Endometrium (tissue), 2 donors: ENCODE measurements around the gene LRRC3B.

Experiments used
- FAIRE-seq: peaks from 2 replicates; lab custom pipeline; 2012; peaks lifted over from hg19 to GRCh38; lab: Jason Lieb, UNC
- donor health status: control.
- donor health status: control.

The LRRC3B gene

DNA sequence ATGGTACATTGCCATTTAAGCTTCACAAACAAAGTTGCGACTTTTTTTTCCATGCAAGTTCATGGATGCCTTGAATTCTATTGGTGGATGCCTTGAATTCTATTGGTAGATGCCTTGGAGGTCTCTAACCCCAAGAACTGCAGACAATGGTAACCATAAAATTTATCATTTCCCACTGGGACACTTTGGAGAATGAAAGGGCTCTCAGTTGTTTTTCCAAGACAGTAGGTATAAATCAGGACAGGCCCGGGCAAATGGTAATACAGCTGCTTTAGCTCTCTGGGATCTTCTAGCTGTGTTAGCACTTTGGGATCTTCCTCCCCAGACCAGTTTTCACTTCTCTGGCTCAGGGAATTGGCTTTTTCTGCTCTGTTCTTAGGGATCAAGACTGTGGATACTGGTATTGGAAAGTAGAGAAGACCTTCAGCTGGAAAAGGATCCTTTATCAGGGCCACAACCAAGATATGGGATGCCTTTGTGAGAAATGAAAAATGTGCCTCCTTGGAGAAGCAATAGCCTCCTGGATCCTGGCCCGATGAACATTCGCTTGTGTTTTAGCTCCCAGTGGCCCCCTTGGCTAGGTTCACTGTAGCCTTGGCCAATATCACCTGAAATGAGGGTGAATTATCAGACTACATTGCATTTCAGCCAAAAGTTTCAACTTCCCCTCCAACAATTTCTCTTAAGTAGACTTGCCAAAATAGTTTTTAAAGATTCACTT is 8.3 kb downstream of the LRRC3B start:
- no peak for FAIRE-seq

GRCh38 chr3:26631390-26631738 is 8.8 kb downstream of the LRRC3B start:
- no peak for FAIRE-seq

DNA sequence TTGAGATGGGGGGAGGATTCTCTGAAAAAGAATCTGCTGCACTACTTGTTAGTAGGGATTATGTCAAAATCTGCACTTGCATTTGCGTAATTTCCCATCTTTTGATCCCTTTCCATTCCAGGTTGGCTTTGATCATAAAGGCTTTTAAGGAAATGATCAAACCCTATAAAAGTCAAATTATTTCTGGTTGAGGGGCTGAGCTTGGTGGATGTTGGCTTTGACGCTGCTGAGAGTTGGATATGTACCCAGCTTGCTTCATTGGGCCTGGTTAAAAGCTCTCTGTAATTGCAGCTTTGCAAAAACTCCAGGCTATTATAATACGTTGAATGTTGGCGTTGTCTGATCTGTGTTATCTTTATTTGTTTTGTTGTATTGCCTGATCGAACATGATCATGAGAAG is 12.0 kb downstream of the LRRC3B start:
- FAIRE-seq = no peak

GRCh38 chr3:26636096-26636727 is 13.6 kb downstream of the LRRC3B start:
- no peak for FAIRE-seq

DNA sequence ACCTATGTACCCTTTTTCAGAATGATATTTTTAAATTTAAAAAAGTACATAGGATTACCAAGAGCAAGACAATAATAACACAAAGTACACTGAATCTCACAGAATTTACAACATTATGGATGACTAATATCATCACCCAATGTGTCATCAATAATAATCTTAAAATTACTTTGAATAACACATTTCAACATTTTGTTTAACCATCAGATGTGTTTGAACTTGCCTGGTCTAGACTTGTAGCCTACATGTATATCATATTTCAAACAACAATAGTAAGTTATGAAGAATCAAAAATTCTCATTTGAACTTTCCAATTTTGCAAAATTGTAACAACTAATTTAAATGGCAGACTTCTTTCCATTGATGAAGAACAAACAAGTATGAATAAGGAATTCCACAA is 15.1 kb downstream of the LRRC3B start:
- no peak for FAIRE-seq

GRCh38 chr3:26638113-26638512 is 15.5 kb downstream of the LRRC3B start:
- FAIRE-seq = no peak

GRCh38 chr3:26639339-26639738 is 16.8 kb downstream of the LRRC3B start:
- peak; percentile 12 for FAIRE-seq

GRCh38 chr3:26647078-26647477 is 24.5 kb downstream of the LRRC3B start:
- no peak for FAIRE-seq

GRCh38 chr3:26648461-26648860 is 25.9 kb downstream of the LRRC3B start:
- no peak for FAIRE-seq

- no peak for FAIRE-seq
These were observed 29.6 kb downstream of the LRRC3B start for GRCh38 chr3:26652164-26652563.

- FAIRE-seq = no peak
These were observed 31.3 kb downstream of the LRRC3B start for GRCh38 chr3:26653811-26654425.

DNA sequence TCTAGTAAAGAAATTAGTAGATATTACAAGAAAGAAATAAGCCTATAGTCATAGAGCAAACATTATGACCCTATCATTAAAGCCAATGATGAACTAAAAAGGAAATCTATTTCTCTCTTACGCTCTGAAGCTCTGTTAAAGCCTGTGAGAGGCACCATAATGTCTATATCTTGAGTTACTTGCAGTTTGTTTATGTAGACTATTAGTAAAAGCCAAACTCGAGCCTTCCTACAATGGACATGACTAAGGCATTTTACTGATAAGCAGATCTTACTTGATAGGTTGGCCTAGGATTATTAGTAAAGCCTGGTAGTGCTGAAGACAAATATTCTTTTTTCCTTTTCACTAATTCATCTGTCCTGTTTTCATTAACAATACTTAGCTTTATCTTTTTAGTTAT is 32.7 kb downstream of the LRRC3B start:
- no peak for FAIRE-seq

DNA sequence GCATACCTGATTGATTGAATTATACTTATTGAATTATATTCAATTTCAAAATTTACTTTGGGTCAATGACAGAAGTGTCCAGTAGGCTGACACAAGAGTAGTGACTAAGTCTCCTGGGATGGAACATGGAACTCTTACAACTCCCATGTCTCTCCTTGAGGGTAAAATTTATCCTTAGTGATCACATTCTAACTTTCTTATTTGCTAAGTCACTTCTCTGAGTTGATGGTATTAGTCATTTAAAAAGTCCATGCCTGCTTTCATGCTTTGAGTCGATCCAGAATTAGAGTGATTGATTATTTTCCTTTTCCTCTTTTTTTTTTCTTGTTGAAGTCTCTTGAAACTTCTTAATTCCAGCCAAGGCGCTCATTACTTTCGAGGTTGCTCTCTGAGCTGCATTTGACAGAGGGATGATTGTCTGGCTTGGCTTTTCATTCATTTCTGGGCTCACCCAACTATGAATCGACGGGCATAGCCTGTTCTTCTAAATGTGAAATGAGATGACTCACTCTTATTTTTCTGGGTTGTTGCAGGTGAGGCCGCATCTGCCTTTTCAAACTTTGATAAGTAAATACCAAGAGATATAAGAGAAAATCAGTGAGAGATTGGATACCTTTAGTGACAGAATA is 34.9 kb downstream of the LRRC3B start:
- no peak for FAIRE-seq

GRCh38 chr3:26668171-26668570 is 45.6 kb downstream of the LRRC3B start:
- FAIRE-seq = no peak

- FAIRE-seq = no peak
These were observed 46.1 kb downstream of the LRRC3B start for GRCh38 chr3:26668696-26669095.

DNA sequence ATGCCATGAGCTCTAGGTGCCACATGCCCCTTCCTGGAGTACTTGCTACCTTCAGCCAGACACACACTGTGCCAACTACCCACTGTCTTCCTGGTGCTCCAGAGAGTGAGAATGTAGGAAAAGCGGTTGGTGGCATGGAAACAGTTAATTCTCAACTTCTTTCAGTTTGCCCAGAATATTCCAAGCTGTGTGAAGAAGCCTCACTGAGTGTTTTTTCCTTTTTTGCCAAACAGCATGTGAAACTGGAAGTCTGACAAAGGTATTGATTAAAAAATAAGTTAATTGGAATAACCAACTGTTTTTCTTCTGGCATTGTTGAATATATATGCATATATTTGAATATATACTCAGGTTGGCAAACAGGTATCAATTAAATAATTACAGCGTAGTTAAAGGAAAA is 52.8 kb downstream of the LRRC3B start:
- FAIRE-seq = no peak

GRCh38 chr3:26681632-26682031 is 59.1 kb downstream of the LRRC3B start:
- FAIRE-seq = no peak

GRCh38 chr3:26682406-26682805 is 59.8 kb downstream of the LRRC3B start:
- FAIRE-seq = no peak

- FAIRE-seq = no peak
These were observed 61.3 kb downstream of the LRRC3B start for GRCh38 chr3:26683902-26684301.

DNA sequence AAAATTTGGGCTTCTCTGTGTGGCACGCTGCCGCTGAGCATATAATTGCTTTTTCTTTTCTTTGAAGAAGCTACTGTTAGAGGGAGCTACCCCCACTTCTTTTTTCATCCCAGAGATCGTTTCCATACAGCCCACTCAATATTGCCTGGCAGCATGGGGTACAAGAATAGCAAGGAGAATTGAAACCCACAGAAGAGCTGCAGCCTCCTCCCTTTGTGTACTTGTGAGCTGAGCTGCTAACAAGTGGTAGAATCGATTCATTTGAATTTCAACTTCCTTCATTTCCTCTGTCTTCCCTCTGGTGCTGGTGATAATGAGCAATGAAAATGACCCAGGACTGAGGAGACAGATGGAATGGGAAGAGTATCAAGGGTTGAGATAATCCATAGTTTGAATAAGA is 64.9 kb downstream of the LRRC3B start:
- no peak for FAIRE-seq

DNA sequence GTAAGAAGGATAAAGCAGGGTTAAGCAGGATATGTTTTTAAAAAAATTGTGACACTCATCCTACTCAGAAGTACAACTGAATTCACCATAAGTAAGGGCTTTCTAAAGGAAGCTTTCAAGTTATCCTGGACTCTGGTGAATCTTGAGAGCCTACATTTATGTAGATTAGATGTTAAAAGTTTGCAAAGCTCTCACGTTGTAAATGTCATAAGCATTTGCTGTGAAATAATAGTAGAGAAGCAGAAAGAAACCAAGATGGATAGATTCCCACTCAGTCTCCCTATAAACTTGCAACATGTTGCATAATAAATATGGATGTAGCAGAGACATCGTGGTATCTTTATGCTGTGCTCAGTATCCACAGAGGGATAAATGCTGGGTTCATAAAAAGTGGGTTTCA is 77.0 kb downstream of the LRRC3B start:
- no peak for FAIRE-seq

DNA sequence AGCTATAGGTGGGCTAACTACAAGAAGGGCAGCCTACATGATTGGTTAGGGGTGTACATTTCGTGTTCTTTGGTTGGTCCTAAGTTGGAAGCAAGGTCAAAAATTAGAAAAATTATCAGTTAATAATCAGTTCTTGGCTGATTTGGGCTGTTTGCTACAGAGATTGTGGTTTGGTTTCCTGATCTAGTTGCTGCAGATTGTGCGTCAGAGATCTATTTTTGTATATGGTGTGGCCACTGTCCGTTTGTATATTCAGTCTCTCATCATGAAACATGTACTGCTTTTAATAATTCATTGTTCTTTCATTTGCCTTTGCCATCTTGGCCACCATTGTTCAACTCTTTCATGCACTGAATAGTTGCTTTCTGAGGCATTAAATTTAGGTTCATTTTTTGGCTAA is 80.9 kb downstream of the LRRC3B start:
- FAIRE-seq = no peak

DNA sequence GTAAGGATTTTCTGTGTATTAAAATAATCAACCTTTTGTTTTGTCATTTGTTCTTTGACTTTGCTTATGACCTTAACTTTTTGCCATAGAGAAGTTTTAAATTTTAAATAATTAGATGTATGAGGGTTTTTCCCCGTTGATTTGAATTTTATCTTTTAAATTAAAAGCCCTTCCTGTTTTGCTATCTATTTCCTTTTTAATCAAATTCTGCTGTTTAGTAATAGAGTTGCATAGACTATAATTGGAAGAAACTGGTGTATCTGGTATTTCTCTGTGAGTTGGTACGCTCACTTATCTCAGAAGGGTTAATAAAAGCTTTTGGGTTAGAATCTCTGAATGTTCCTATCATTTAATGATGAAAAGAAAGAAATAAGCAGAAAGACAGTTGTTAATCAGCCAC is 82.2 kb downstream of the LRRC3B start:
- FAIRE-seq = no peak
